ENCODE measurements around the gene PLA2G4E. TPM values are rescaled to one million over a fixed set of nuclear protein-coding genes. Genes with fewer than 3 reads are reported as not detected.
A peak's percentile ranks its signal among the peaks of the same experiment; 100 is the strongest.

PLA2G4E gene
- total RNA-seq, 1 experiment from 2014 or later: not detected

- Histone ChIP-seq H3K9me3 (ENCODE audit: insufficient read depth, low read depth) (no peaks in the 10 kb centered on the region), H4K20me1 (ENCODE audit: insufficient read depth) (no peaks in the 10 kb centered on the region; the same call in 1 of the 2 replicates), H3F3A (ENCODE audit: insufficient read depth, low read depth) (0 out of 2 replicates have a peak, but pooled peaks cover 10% of the 10 kb centered on the region), H2AFZ (no peak overlapping the region), H3K27me3 (ENCODE audit: insufficient read depth, low read depth) (no peaks in the 10 kb centered on the region), H3K36me3 (ENCODE audit: low read depth) (no peaks in the 10 kb centered on the region), H3K4me1 (replicated peaks; ENCODE audit: insufficient read depth) (peaks cover 17% of the 10 kb centered on the region), H3K79me2 (ENCODE audit: low read depth) (no peaks in the 10 kb centered on the region), H3K9me2 (ENCODE audit: insufficient read depth) (no peaks in the 10 kb centered on the region), H3K4me3 (no peak overlapping the region), H3K4me2 (no peak overlapping the region), H3K27ac (no peak overlapping the region)
- intact Hi-C loops (cut with micrococcal nuclease; ENCODE audit: unreplicated experiment): no loop called here
- DNase-seq: no peak
- CTCF ChIA-PET: no interaction called here
- BruUV-seq (replicated peaks): no TSS peak
- POLR2A ChIA-PET (ENCODE audit: unreplicated experiment): no interaction called here
- TF ChIP-seq CTCF (conservative IDR thresholded peaks at IDR 0.05): no peak
- TF ChIP-seq EZH2 (IDR thresholded peaks at IDR 0.05; ENCODE audit: low read depth): no peak
Observed at GRCh38 chr15:41941644-41942415, 79.0 kb downstream of the PLA2G4E start.

GRCh38 chr15:41940441-41940857 lies 80.4 kb downstream of the PLA2G4E start:
- H3K79me2 ChIP-seq (ENCODE audit: low read depth): no peaks in the 10 kb centered on the region
- TF ChIP-seq EZH2 (IDR thresholded peaks at IDR 0.05; ENCODE audit: low read depth): no peak
- TF ChIP-seq CTCF (conservative IDR thresholded peaks at IDR 0.05): no peak
- POLR2A ChIA-PET (ENCODE audit: unreplicated experiment): no interaction called here

GRCh38 chr15:41939986-41940385 lies 80.9 kb downstream of the PLA2G4E start:
- Histone ChIP-seq H3K36me3 (ENCODE audit: low read depth) (no peaks in the 10 kb centered on the region), H2AFZ (no peak overlapping the region), H3K4me2 (no peak overlapping the region), H4K20me1 (ENCODE audit: insufficient read depth) (no peaks in the 10 kb centered on the region; the same call in 1 of the 2 replicates), H3K27ac (no peak overlapping the region), H3K79me2 (ENCODE audit: low read depth) (no peaks in the 10 kb centered on the region), H3K27me3 (ENCODE audit: insufficient read depth, low read depth) (no peaks in the 10 kb centered on the region), H3K9me3 (ENCODE audit: insufficient read depth, low read depth) (no peaks in the 10 kb centered on the region), H3K9me2 (ENCODE audit: insufficient read depth) (no peaks in the 10 kb centered on the region), H3F3A (ENCODE audit: insufficient read depth, low read depth) (peaks cover 14% of the 10 kb centered on the region; the same call in 1 of the 2 replicates), H3K4me3 (no peak overlapping the region), H3K4me1 (replicated peaks; ENCODE audit: insufficient read depth) (peaks cover 25% of the 10 kb centered on the region)
- DNase-seq: no peak
- CTCF ChIA-PET: no interaction called here
- TF ChIP-seq CTCF (conservative IDR thresholded peaks at IDR 0.05) (no peak), EZH2 (IDR thresholded peaks at IDR 0.05; ENCODE audit: low read depth) (no peak)
- POLR2A ChIA-PET (ENCODE audit: unreplicated experiment): no interaction called here
- intact Hi-C loops (cut with micrococcal nuclease; ENCODE audit: unreplicated experiment): no loop called here
- BruUV-seq (replicated peaks): no TSS peak

More at GRCh38 chr15:41940441-41940857, 80.4 kb downstream of the PLA2G4E start:
- no peaks in the 10 kb centered on the region for H3K36me3 ChIP-seq (ENCODE audit: low read depth)
- H3F3A ChIP-seq (ENCODE audit: insufficient read depth, low read depth): peaks cover 10% of the 10 kb centered on the region; the same call in 1 of the 2 replicates
- peaks cover 21% of the 10 kb centered on the region for H3K4me1 ChIP-seq (replicated peaks; ENCODE audit: insufficient read depth)
- intact Hi-C loops (cut with micrococcal nuclease; ENCODE audit: unreplicated experiment): no loop called here
- CTCF ChIA-PET: no interaction called here
- no peaks in the 10 kb centered on the region; the same call in 1 of the 2 replicates for H4K20me1 ChIP-seq (ENCODE audit: insufficient read depth)
- no peaks in the 10 kb centered on the region for H3K9me2 ChIP-seq (ENCODE audit: insufficient read depth)
- no peaks in the 10 kb centered on the region for H3K27me3 ChIP-seq (ENCODE audit: insufficient read depth, low read depth)
- no TSS peak for BruUV-seq (replicated peaks)
- peak in 1 of 2 experiments; percentile 47 for DNase-seq
- H3K4me2 ChIP-seq: no peak overlapping the region
- H3K9me3 ChIP-seq (ENCODE audit: insufficient read depth, low read depth): no peaks in the 10 kb centered on the region
- H2AFZ ChIP-seq: no peak overlapping the region
- no peak overlapping the region for H3K4me3 ChIP-seq
- no peak overlapping the region for H3K27ac ChIP-seq

All from PC-9 (cell line).